ENCODE results near the gene KCMF1.

KCMF1 gene

GRCh38 chr2:85012431-85012830 is 41.5 kb downstream of the KCMF1 start:
- TF ChIP-seq, protein P1, sequence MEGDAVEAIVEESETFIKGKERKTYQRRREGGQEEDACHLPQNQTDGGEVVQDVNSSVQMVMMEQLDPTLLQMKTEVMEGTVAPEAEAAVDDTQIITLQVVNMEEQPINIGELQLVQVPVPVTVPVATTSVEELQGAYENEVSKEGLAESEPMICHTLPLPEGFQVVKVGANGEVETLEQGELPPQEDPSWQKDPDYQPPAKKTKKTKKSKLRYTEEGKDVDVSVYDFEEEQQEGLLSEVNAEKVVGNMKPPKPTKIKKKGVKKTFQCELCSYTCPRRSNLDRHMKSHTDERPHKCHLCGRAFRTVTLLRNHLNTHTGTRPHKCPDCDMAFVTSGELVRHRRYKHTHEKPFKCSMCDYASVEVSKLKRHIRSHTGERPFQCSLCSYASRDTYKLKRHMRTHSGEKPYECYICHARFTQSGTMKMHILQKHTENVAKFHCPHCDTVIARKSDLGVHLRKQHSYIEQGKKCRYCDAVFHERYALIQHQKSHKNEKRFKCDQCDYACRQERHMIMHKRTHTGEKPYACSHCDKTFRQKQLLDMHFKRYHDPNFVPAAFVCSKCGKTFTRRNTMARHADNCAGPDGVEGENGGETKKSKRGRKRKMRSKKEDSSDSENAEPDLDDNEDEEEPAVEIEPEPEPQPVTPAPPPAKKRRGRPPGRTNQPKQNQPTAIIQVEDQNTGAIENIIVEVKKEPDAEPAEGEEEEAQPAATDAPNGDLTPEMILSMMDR (IDR thresholded peaks at IDR 0.05; ENCODE audit: low read depth, low read length): no peak
- no peak overlapping the region for H3K4me3 ChIP-seq (replicated peaks in 1 of 2; ENCODE audit: low read depth in 2 of 2, low read length in 2 of 2)
- DNase-seq (ENCODE audit: low read depth in 2 of 2): no peak

- H3K4me3 ChIP-seq (replicated peaks in 1 of 2; ENCODE audit: low read depth in 2 of 2, low read length in 2 of 2): no peak overlapping the region
- DNase-seq (ENCODE audit: low read depth in 2 of 2): no peak
- TF ChIP-seq, protein P1 (IDR thresholded peaks at IDR 0.05; ENCODE audit: low read depth, low read length): no peak
Measured at GRCh38 chr2:85012855-85013254, 41.9 kb downstream of the KCMF1 start.

DNA sequence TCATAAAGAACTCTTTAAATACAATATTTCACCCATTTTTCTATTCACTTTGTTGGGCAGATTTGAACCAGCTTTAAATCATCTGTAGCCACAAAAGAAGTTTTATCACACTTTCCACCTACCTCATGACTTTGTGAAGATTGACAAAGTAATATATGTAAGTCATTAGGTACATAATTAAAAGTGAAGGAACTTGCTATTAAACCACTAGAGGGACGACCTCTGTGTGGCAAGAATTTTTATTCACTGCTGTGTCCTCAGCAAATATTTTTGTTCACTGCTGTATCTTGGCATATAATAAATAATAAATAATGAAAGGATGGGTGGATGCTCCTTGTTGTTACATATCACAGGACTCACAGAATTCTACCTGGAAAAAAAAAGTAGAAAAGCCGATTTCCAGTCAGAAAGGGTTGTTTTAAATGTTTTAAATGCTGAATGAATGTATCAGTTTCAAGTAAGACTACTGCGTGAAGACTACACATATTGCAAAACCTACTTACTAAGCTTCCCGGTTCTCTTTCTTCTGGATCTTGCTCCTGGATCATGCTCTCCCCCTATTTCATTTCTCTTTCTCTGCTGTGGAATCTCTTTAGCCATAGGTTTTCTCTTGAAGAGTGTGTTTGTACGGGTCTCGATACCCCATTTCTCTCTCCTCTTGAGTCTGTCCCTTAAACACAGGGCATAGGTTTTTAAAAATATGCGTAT is 44.8 kb downstream of the KCMF1 start:
- TF ChIP-seq, protein P1 (IDR thresholded peaks at IDR 0.05; ENCODE audit: low read depth, low read length): peak; percentile 10
- peak; percentile 38 to 43 for DNase-seq (ENCODE audit: low read depth in 2 of 2)
- no peak overlapping the region for H3K4me3 ChIP-seq (replicated peaks in 1 of 2; ENCODE audit: low read depth in 2 of 2, low read length in 2 of 2)

DNA sequence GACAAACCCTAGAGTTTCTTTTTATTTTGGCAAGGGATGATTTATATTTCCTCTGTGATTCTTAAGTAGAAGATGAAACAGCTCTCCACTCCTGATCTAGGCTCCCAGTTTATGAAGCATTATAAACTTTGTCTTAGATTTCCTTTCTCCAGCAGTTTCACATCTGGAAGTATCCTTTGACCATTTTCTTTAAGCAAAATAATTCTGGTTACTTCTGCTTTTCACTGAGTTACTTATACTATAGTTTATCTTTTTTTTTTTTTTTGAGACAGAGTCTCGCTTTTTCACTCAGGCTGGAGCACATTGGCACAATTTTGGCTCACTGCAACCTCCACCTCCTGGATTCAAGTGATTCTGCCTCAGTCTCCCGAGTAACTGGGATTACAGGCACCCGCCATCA is 45.5 kb downstream of the KCMF1 start:
- TF ChIP-seq, protein P1 (IDR thresholded peaks at IDR 0.05; ENCODE audit: low read depth, low read length): no peak
- H3K4me3 ChIP-seq (replicated peaks in 1 of 2; ENCODE audit: low read depth in 2 of 2, low read length in 2 of 2): no peak overlapping the region
- no peak for DNase-seq (ENCODE audit: low read depth in 2 of 2)

DNA sequence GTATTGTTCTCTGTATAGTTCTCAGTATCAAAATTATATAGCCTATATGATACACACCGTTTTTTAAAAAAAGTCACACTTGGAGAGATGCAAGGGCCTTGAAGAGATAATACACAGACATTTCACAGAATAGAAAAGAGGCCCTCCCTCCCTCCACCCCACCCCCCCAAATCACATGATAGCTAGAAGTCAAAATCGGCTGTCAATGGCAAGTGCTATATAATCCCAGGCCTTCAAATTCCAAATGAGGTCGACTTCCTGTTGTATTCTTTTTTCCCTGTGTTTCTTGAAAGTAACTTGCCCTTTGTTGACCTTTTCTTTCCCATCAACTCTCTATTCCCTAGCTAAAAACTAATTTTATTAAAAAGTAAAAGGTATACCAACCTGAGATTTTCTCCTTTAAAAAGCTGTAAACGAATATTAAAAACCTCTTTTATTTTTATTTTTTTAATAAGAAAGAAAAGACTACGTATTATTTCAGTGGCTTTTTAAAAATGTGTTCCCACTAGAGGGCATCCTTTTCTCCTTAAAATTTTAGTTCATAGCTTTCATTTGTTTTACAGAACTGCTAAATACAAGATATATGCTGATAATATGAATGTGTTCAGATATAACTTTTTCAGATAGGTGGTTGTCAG is 46.6 kb downstream of the KCMF1 start:
- peak; percentile 42 to 48 for DNase-seq (ENCODE audit: low read depth in 2 of 2)
- no peak overlapping the region for H3K4me3 ChIP-seq (replicated peaks in 1 of 2; ENCODE audit: low read depth in 2 of 2, low read length in 2 of 2)
- TF ChIP-seq, protein P1 (IDR thresholded peaks at IDR 0.05; ENCODE audit: low read depth, low read length): peak; percentile 23

DNA sequence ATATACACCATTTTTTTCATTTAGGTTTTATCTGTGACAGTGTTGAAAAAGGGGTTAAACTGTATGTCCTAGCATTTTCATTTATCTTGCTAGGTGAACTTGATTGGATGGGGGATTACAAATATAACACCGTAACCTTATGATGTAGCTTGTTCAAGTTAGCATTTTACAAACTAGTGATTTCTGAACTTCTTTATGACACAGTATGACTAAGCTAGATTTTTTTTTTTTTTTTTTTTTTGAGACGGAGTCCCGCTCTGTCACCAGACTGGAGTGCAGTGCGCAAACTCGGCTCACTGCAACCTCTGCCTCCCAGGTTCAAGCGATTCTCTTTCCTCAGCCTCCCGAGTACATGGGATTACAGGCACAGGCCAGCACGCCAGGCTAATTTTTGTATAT is 47.1 kb downstream of the KCMF1 start:
- TF ChIP-seq, protein P1 (IDR thresholded peaks at IDR 0.05; ENCODE audit: low read depth, low read length): no peak
- H3K4me3 ChIP-seq (replicated peaks in 1 of 2; ENCODE audit: low read depth in 2 of 2, low read length in 2 of 2): no peak overlapping the region
- peak in 1 of 2 donors; percentile 52 for DNase-seq (ENCODE audit: low read depth in 2 of 2)
